ENCODE data around the gene UROC1. TPM values are rescaled to one million over a fixed set of nuclear protein-coding genes. Genes with fewer than 3 reads are reported as not detected.

UROC1 gene
- total RNA-seq, 2 donors from 2014 or later = not detected

GRCh38 chr3:126549861-126550487, 32.4 kb upstream of the UROC1 start:
- Histone ChIP-seq H3K9ac (ENCODE audit: low read depth in 2 of 2, low read length in 2 of 2) (no peak overlapping the region), H3K9me3 (no peaks in the 10 kb centered on the region), H3K36me3 (no peaks in the 10 kb centered on the region), H3K4me3 (no peak overlapping the region), H3K27me3 (no peaks in the 10 kb centered on the region), H3K4me1 (no peaks in the 10 kb centered on the region), H3K27ac (no peak overlapping the region)
- intact Hi-C loops (cut with DNase I) = no loop called here
- TF ChIP-seq CTCF (IDR thresholded peaks at IDR 0.05) = no peak
- DNase-seq = no peak

DNA sequence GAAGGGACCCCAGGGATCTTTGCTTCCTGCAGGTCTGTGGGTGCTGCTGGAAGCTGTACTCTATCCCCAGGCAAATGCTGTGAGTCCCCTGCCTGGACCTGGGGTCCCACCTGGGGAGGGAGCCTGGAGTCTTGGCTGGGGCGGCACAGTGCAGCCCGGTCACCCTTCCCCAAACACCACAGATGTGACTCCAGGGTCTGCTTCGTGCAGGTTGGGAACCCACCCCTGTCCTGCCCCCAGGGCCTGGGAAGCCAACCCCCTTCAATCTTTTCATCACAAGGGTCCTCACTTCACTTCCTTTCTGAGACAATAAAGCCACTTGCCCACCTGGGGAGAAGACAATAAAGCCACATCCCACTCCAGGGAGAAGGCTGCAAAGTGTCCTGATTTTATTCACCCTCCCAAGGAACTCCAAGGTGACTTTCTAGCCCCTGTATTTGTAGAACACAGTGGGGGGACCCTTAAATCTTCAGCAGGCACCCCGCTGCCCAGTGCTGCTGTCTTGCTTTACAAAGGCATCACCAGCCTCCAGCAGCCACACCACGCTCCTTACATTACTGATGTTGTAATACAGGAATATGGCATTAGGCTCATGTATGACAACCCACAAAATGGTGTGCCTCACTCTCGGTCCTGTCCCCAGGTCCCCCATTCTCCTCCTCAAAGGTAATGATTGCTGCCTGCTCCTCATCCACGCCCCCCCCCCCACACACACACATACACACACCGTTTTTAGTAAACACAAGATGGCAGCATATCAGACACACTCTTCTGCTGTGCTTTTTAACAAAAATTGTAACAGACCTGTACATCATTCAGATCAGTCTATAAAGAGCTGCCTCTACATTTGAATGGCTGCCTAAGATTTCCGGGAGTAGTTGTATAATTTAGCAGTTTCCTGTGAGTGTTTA, 31.2 kb upstream of the UROC1 start:
- Histone ChIP-seq H3K36me3 (no peaks in the 10 kb centered on the region), H3K27me3 (no peaks in the 10 kb centered on the region), H3K27ac (no peak overlapping the region), H3K4me3 (no peak overlapping the region), H3K9me3 (no peaks in the 10 kb centered on the region), H3K4me1 (no peaks in the 10 kb centered on the region), H3K9ac (ENCODE audit: low read depth in 2 of 2, low read length in 2 of 2) (no peak overlapping the region)
- intact Hi-C loops (cut with DNase I) = no loop called here
- no peak for TF ChIP-seq CTCF (IDR thresholded peaks at IDR 0.05)
- peak; percentile 11 for DNase-seq

GRCh38 chr3:126547721-126548120, 30.1 kb upstream of the UROC1 start:
- H3K27ac ChIP-seq = no peak overlapping the region
- no peaks in the 10 kb centered on the region for H3K36me3 ChIP-seq
- no peaks in the 10 kb centered on the region for H3K4me1 ChIP-seq
- intact Hi-C loops (cut with DNase I) = no loop called here
- no peak overlapping the region for H3K4me3 ChIP-seq
- no peak for TF ChIP-seq CTCF (IDR thresholded peaks at IDR 0.05)
- DNase-seq = no peak
- H3K9me3 ChIP-seq = no peaks in the 10 kb centered on the region
- H3K27me3 ChIP-seq = no peaks in the 10 kb centered on the region
- no peak overlapping the region for H3K9ac ChIP-seq (ENCODE audit: low read depth in 2 of 2, low read length in 2 of 2)

DNA sequence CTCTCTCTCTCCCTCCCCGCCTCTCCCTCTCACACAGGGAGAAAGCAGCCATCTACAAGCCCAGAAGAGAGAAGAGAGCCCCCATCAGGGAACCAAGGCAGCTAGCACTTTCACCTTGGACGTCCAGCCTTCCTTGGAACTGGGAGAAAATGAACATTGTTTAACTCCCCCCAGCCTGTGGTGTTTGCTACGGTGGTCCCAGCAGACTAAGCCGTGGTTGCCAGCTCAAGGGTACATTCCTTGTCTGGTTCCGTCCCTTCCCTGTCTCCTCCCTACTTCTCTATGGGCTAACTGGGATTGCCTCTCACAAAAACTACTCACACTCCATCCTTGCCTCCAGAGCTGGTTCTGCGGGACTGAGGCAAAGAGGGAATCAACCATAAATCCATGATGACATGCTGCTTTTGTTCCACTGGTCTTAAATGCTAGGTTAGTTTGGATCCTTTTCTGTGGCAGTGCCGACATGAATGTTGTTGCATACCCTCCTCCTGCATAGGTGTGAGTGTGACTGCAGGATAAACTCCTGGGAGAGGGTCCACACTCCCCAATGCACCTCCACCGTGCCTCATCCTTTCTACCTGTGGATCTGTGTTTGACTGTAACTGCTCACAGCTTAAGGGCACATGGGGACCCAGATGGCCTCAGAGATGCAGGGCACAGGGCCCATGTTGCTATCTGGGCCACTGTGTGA, 29.1 kb upstream of the UROC1 start:
- Histone ChIP-seq H3K9me3 (no peaks in the 10 kb centered on the region), H3K36me3 (no peaks in the 10 kb centered on the region), H3K4me1 (no peaks in the 10 kb centered on the region), H3K27ac (no peak overlapping the region), H3K9ac (ENCODE audit: low read depth in 2 of 2, low read length in 2 of 2) (no peak overlapping the region), H3K4me3 (no peak overlapping the region), H3K27me3 (no peaks in the 10 kb centered on the region)
- intact Hi-C loops (cut with DNase I) = no loop called here
- DNase-seq = no peak
- no peak for TF ChIP-seq CTCF (IDR thresholded peaks at IDR 0.05)

DNA sequence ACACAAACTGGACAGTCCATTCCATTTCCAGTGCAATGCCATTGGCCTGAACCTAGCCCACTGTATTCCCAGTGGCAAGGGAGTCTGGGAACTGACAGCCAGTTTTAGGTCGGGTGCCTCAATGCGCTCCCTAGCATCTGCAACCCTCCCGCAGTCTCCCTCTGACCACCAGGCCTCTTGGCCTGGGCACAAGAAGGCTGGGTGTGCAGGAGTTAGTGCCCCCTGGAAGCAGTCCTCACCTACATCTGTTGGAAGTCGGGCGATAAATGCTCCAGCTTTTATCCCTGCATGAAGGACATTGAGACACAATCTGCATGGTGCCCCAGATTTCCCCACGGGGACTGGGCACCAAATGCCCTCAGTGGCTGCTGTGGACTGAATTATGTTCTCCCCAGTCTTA, 28.4 kb upstream of the UROC1 start:
- intact Hi-C loops (cut with DNase I) = no loop called here
- TF ChIP-seq CTCF (IDR thresholded peaks at IDR 0.05) = no peak
- no peak overlapping the region for H3K9ac ChIP-seq (ENCODE audit: low read depth in 2 of 2, low read length in 2 of 2)

More for the DNA sequence above, 28.4 kb upstream of the UROC1 start:
- H3K9me3 ChIP-seq = no peaks in the 10 kb centered on the region
- H3K36me3 ChIP-seq = no peaks in the 10 kb centered on the region
- DNase-seq = peak; percentile 12
- no peak overlapping the region for H3K4me3 ChIP-seq
- H3K27me3 ChIP-seq = no peaks in the 10 kb centered on the region
- no peak overlapping the region for H3K27ac ChIP-seq
- no peaks in the 10 kb centered on the region for H3K4me1 ChIP-seq
